ENCODE results near the gene PKP2.

PKP2 gene

GRCh38 chr12:32896432-32897280 lies at the start of gene PKP2:
Gene PKP2 (minus strand): TSS chr12:32896777. CDS start chr12:32896731, 46 bp downstream.
- no peak for DNase-seq (ENCODE audit: extremely low read depth in 1 of 2, low read depth in 1 of 2)

- no peak for DNase-seq (ENCODE audit: extremely low read depth in 1 of 2, low read depth in 1 of 2)
Measured at GRCh38 chr12:32944195-32944594, 47.6 kb upstream of the PKP2 start.

- no peak for DNase-seq (ENCODE audit: extremely low read depth in 1 of 2, low read depth in 1 of 2)
Measured at GRCh38 chr12:32939801-32940200, 43.2 kb upstream of the PKP2 start.

- no peak for DNase-seq (ENCODE audit: extremely low read depth in 1 of 2, low read depth in 1 of 2)
Measured at GRCh38 chr12:32926963-32927362, 30.4 kb upstream of the PKP2 start.

- no peak for DNase-seq (ENCODE audit: extremely low read depth in 1 of 2, low read depth in 1 of 2)
Measured at GRCh38 chr12:32926356-32926755, 29.8 kb upstream of the PKP2 start.

- DNase-seq (ENCODE audit: extremely low read depth in 1 of 2, low read depth in 1 of 2) = no peak
Measured at GRCh38 chr12:32922546-32923297, 26.1 kb upstream of the PKP2 start.

GRCh38 chr12:32921397-32921796 lies 24.8 kb upstream of the PKP2 start:
- no peak for DNase-seq (ENCODE audit: extremely low read depth in 1 of 2, low read depth in 1 of 2)

- DNase-seq (ENCODE audit: extremely low read depth in 1 of 2, low read depth in 1 of 2) = no peak
Measured at GRCh38 chr12:32920506-32921085, 24.0 kb upstream of the PKP2 start.

GRCh38 chr12:32918890-32919801 lies 22.6 kb upstream of the PKP2 start:
- DNase-seq (ENCODE audit: extremely low read depth in 1 of 2, low read depth in 1 of 2) = no peak

- DNase-seq (ENCODE audit: extremely low read depth in 1 of 2, low read depth in 1 of 2) = no peak
Measured at GRCh38 chr12:32917094-32917611, 20.6 kb upstream of the PKP2 start.

- no peak for DNase-seq (ENCODE audit: extremely low read depth in 1 of 2, low read depth in 1 of 2)
Measured at GRCh38 chr12:32907898-32908476, 11.4 kb upstream of the PKP2 start.

- no peak for DNase-seq (ENCODE audit: extremely low read depth in 1 of 2, low read depth in 1 of 2)
Measured at GRCh38 chr12:32907166-32907565, 10.6 kb upstream of the PKP2 start.

- no peak for DNase-seq (ENCODE audit: extremely low read depth in 1 of 2, low read depth in 1 of 2)
Measured at GRCh38 chr12:32906399-32907165, 10.0 kb upstream of the PKP2 start.

- no peak for DNase-seq (ENCODE audit: extremely low read depth in 1 of 2, low read depth in 1 of 2)
Measured at GRCh38 chr12:32903763-32904162, 7.2 kb upstream of the PKP2 start.

GRCh38 chr12:32903318-32903717 lies 6.7 kb upstream of the PKP2 start:
- DNase-seq (ENCODE audit: extremely low read depth in 1 of 2, low read depth in 1 of 2) = no peak

GRCh38 chr12:32902287-32902997 lies 5.9 kb upstream of the PKP2 start:
- DNase-seq (ENCODE audit: extremely low read depth in 1 of 2, low read depth in 1 of 2) = no peak

- no peak for DNase-seq (ENCODE audit: extremely low read depth in 1 of 2, low read depth in 1 of 2)
Measured at GRCh38 chr12:32901553-32901952, 5.0 kb upstream of the PKP2 start.

- DNase-seq (ENCODE audit: extremely low read depth in 1 of 2, low read depth in 1 of 2) = no peak
Measured at GRCh38 chr12:32897687-32898573, 1.4 kb upstream of the PKP2 start.

Data from stimulated activated CD8-positive, alpha-beta memory T cell treated with anti-CD3 and anti-CD28 coated beads, Interleukin-7, amount 100 ng/mL, for 48 hours (primary cell).